ENCODE results near the gene FAM3C. TPM values are rescaled to one million over a fixed set of nuclear protein-coding genes. Genes with fewer than 3 reads are reported as not detected.

FAM3C gene
- polyA plus RNA-seq, 1 donor from 2014 or later, result 61.8 TPM

GRCh38 chr7:121341933-121342332, 54.2 kb downstream of the FAM3C start:
- no peak overlapping the region for H2AFZ ChIP-seq (ENCODE audit: low read depth, low read length)
- no peaks in the 10 kb centered on the region for H3K9me2 ChIP-seq (ENCODE audit: insufficient read depth, low read length)
- H3K4me2 ChIP-seq (ENCODE audit: low read length), result no peak overlapping the region
- no peaks in the 10 kb centered on the region for H3K36me3 ChIP-seq (ENCODE audit: insufficient read depth, low read length)
- H3K27me3 ChIP-seq (ENCODE audit: insufficient read depth, low read depth, low read length), result no peaks in the 10 kb centered on the region
- no peaks in the 10 kb centered on the region for H3F3A ChIP-seq (ENCODE audit: insufficient read depth, low read length, poor library complexity, severe bottlenecking)
- TF ChIP-seq SMC3 (conservative IDR thresholded peaks at IDR 0.05; ENCODE audit: poor library complexity) (no peak), REST (IDR thresholded peaks at IDR 0.05; ENCODE audit: borderline replicate concordance) (no peak), CTCF (IDR thresholded peaks at IDR 0.05; ENCODE audit: poor library complexity, severe bottlenecking) (no peak), MXI1 (conservative IDR thresholded peaks at IDR 0.05; ENCODE audit: poor library complexity, severe bottlenecking) (no peak), POLR2AphosphoS5 (IDR thresholded peaks at IDR 0.05) (no peak), RAD21 (conservative IDR thresholded peaks at IDR 0.05) (no peak), TAF1 (IDR thresholded peaks at IDR 0.05; ENCODE audit: low read depth) (no peak), EZH2 (IDR thresholded peaks at IDR 0.05; ENCODE audit: borderline replicate concordance, insufficient read depth, low read length, poor library complexity, severe bottlenecking) (no peak), EP300 (conservative IDR thresholded peaks at IDR 0.05; ENCODE audit: poor library complexity, severe bottlenecking) (no peak)
- no peaks in the 10 kb centered on the region for H3K79me2 ChIP-seq (replicated peaks; ENCODE audit: insufficient read depth, low read length)
- no peaks in the 10 kb centered on the region for H3K9me3 ChIP-seq (ENCODE audit: low read length)
- no peaks in the 10 kb centered on the region for H4K20me1 ChIP-seq (ENCODE audit: insufficient read depth)
- H3K4me3 ChIP-seq (ENCODE audit: low read length), result no peak overlapping the region
- no peak overlapping the region for H3K9ac ChIP-seq (ENCODE audit: low read length)
- H3K27ac ChIP-seq (ENCODE audit: low read length), result no peak overlapping the region

GRCh38 chr7:121339082-121339481, 57.0 kb downstream of the FAM3C start:
- H3K79me2 ChIP-seq (replicated peaks; ENCODE audit: insufficient read depth, low read length), result no peaks in the 10 kb centered on the region
- H3K27me3 ChIP-seq (ENCODE audit: insufficient read depth, low read depth, low read length), result peaks cover 7% of the 10 kb centered on the region
- no peaks in the 10 kb centered on the region for H4K20me1 ChIP-seq (ENCODE audit: insufficient read depth)
- no peak overlapping the region for H3K4me2 ChIP-seq (ENCODE audit: low read length)
- no peaks in the 10 kb centered on the region for H3K36me3 ChIP-seq (ENCODE audit: insufficient read depth, low read length)
- no peaks in the 10 kb centered on the region for H3F3A ChIP-seq (ENCODE audit: insufficient read depth, low read length, poor library complexity, severe bottlenecking)
- no peak overlapping the region for H3K27ac ChIP-seq (ENCODE audit: low read length)
- no peak overlapping the region for H2AFZ ChIP-seq (ENCODE audit: low read depth, low read length)
- H3K9ac ChIP-seq (ENCODE audit: low read length), result no peak overlapping the region
- TF ChIP-seq CTCF (IDR thresholded peaks at IDR 0.05; ENCODE audit: poor library complexity, severe bottlenecking) (no peak), MXI1 (conservative IDR thresholded peaks at IDR 0.05; ENCODE audit: poor library complexity, severe bottlenecking) (no peak), EZH2 (IDR thresholded peaks at IDR 0.05; ENCODE audit: borderline replicate concordance, insufficient read depth, low read length, poor library complexity, severe bottlenecking) (no peak), POLR2AphosphoS5 (IDR thresholded peaks at IDR 0.05) (no peak), REST (IDR thresholded peaks at IDR 0.05; ENCODE audit: borderline replicate concordance) (no peak), RAD21 (conservative IDR thresholded peaks at IDR 0.05) (no peak), SMC3 (conservative IDR thresholded peaks at IDR 0.05; ENCODE audit: poor library complexity) (no peak), TAF1 (IDR thresholded peaks at IDR 0.05; ENCODE audit: low read depth) (no peak), EP300 (conservative IDR thresholded peaks at IDR 0.05; ENCODE audit: poor library complexity, severe bottlenecking) (no peak)
- H3K4me3 ChIP-seq (ENCODE audit: low read length), result no peak overlapping the region
- H3K9me3 ChIP-seq (ENCODE audit: low read length), result no peaks in the 10 kb centered on the region
- H3K9me2 ChIP-seq (ENCODE audit: insufficient read depth, low read length), result no peaks in the 10 kb centered on the region
